GM12801 (cell line): Measurements from ENCODE around the gene TNFSF12.

ENCODE experiments used
- CTCF ChIP-seq: IDR thresholded peaks from one replicate; pipeline ENCODE4 v1.5.1; 2011; ENCODE audit warnings: control low read depth; ENCODE audit not compliant: insufficient read length; ENCODE audit errors: extremely low read depth

TNFSF12 gene

GRCh38 chr17:7561589-7562207 lies 12.8 kb downstream of the TNFSF12 start, which contains the start of gene SENP3:
SENP3 (plus strand) TSS chr17:7561919; CDS start chr17:7563077, 1,158 bp downstream.
- TF ChIP-seq CTCF: no peak

DNA sequence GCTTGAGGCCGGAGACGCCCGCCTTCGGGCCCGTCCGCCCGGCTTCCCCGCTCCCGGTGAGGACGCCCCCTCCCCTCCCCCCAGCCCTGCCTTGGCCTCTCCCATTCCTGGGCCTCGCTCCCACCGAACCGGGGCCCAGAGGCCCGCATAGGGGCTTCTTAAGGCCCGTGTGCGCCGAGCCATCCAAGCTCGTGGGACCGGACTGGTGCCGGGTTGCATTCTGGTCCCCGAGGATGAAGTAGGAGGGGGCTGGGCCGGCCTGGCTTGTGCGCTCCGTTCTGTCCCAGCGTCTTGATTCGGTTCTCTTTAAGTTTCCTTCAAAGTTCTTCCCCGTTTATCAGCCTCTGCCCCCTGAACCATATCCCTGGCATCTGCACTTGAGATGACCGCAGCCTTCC lies 13.3 kb downstream of the TNFSF12 start:
- TF ChIP-seq CTCF: no peak

GRCh38 chr17:7563115-7563869 lies 14.4 kb downstream of the TNFSF12 start:
- TF ChIP-seq CTCF: no peak

DNA sequence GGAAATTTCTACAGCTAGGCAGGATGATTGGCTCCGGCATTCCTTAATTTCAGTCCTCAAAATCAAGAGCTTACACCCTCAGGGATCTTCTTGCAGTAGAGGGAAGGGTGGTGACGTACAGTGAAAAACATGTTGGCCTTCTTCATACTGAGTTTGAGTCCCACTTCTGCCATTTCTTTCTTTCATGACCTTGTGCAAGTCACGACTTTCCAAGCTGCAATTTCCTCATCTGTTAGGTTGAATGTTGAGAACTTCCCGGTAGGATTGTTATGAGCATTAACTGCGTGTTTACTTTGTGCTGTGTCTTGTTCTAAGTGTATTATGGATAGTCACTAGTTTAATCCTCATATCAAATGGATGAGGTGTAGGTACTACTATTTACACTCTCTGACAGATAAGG lies 20.7 kb downstream of the TNFSF12 start:
- no peak for TF ChIP-seq CTCF

- no peak for TF ChIP-seq CTCF
These were observed 21.5 kb downstream of the TNFSF12 start for GRCh38 chr17:7570351-7570750.

GRCh38 chr17:7572338-7572587 lies 23.4 kb downstream of the TNFSF12 start:
- no peak for TF ChIP-seq CTCF

GRCh38 chr17:7572588-7573323 lies 23.9 kb downstream of the TNFSF12 start:
- TF ChIP-seq CTCF: no peak
